ENCODE measurements around the gene C21orf91.

C21orf91 gene

GRCh38 chr21:17823846-17824245 is 4.7 kb upstream of the C21orf91 start:
- no peak for DNase-seq (ENCODE audit: extremely low spot score)
- ChIA-PET POLR2A (no interaction called here), CTCF (interaction anchor here (0.9 to 1.0 kb wide), 2 partner anchors 9 to 31 kb away, joined by 3 read pairs; no protein-coding TSS in a partner anchor)
- no peak for TF ChIP-seq CTCF (IDR thresholded peaks at IDR 0.05; ENCODE audit: control extremely low read depth, extremely low read depth, low read depth, missing control alignments)

DNA sequence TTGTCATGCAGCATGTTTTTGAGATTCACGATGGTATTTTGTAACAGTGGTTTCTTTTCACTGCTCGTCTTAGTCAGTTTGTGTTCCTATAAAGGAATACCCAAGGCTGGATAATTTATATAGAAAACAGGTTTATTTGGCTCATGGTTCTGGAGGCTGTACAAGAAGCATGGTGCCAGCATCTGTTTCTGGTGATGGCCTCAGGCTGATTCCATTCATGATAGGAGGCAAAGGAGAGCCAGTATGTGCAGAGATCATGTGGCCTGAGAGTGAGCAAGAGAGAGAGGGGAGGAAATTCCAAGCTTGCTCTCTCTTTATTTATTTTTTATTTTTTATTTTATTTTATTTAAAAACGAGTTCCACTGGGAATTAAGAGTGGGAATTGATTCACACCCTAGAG is 2.0 kb upstream of the C21orf91 start:
- DNase-seq (ENCODE audit: extremely low spot score) = no peak
- ChIA-PET CTCF (interaction anchor here (1.7 kb wide), 1 partner anchor 19 kb away, joined by 6 read pairs; no protein-coding TSS in a partner anchor), POLR2A (no interaction called here)
- no peak for TF ChIP-seq CTCF (IDR thresholded peaks at IDR 0.05; ENCODE audit: control extremely low read depth, extremely low read depth, low read depth, missing control alignments)

- POLR2A ChIA-PET = interaction anchor here (1.0 kb wide), 1 partner anchor 9 kb away, joined by 5 read pairs; no protein-coding TSS in a partner anchor
- no peak for TF ChIP-seq CTCF (IDR thresholded peaks at IDR 0.05; ENCODE audit: control extremely low read depth, extremely low read depth, low read depth, missing control alignments)
- DNase-seq (ENCODE audit: extremely low spot score) = peak; percentile 78
- CTCF ChIA-PET = interaction anchor here (1.2 kb wide), 1 partner anchor 131 kb away, joined by 4 read pairs; no protein-coding TSS in a partner anchor
Measured at GRCh38 chr21:17819877-17820229, 697 bp upstream of the C21orf91 start.

GRCh38 chr21:17818186-17819113 is 706 bp downstream of the C21orf91 start:
- TF ChIP-seq CTCF (IDR thresholded peaks at IDR 0.05; ENCODE audit: control extremely low read depth, extremely low read depth, low read depth, missing control alignments) = no peak
- no peak for DNase-seq (ENCODE audit: extremely low spot score)
- ChIA-PET CTCF (interaction anchor here (0.8 to 1.3 kb wide), 7 partner anchors 14 to 139 kb away, joined by 3 to 5 read pairs (median 3); no protein-coding TSS in a partner anchor), POLR2A (interaction anchor here (0.9 kb wide), 1 partner anchor 17 kb away, joined by 3 read pairs; no protein-coding TSS in a partner anchor)

DNA sequence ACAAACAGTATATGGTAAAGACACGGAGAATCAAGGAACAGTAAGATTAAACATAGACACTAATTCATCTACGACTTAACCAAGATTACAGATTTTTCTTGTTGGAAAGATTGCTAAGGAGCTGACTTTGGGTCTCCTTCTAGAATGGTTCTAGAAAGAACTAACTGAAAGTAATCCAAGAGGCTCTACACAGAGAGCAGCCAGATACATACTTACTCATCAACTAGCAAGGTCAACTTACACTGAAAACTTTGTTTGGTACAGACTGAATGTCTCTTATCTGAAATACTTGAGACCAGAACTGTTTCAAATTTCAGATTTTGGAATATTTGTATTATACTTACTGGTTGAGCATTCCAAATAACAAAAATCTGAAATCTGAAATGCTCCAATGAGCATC is 5.8 kb downstream of the C21orf91 start:
- no peak for DNase-seq (ENCODE audit: extremely low spot score)
- CTCF ChIA-PET = interaction anchor here (1.1 to 1.5 kb wide), 3 partner anchors 15 to 124 kb away, joined by 3 read pairs; no protein-coding TSS in a partner anchor
- POLR2A ChIA-PET = no interaction called here

More for the DNA sequence above, 5.8 kb downstream of the C21orf91 start:
- no peak for TF ChIP-seq CTCF (IDR thresholded peaks at IDR 0.05; ENCODE audit: control extremely low read depth, extremely low read depth, low read depth, missing control alignments)
